ENCODE data around the gene COL25A1.

COL25A1 gene

DNA sequence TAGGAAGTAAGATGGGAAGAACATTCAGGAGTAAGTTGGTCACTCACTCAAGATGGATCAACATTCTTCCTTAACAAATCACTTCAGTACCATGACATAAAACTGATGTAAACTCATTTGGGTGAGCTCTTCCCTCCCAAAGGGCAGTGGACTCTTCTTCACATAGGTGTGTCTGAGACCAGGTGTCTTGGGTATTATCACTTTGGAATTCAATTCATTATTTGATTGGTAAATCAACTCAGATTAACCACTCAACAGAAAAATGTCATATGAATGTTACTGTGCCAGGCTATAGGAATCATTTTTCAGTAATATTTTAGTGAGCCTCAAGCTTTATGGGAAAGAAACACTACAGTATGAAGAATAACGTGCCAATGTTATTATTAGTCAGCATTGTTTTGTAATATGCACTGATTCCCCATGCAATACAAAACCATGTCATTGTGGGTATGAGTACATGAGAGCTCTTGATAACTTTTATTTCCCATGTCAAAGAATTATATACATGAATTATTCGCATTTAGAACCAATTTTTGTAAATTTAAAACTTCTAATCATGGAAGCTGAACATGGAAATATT is 481.0 kb downstream of the COL25A1 start:
- DNase-seq (ENCODE audit: low spot score) = no peak

DNA sequence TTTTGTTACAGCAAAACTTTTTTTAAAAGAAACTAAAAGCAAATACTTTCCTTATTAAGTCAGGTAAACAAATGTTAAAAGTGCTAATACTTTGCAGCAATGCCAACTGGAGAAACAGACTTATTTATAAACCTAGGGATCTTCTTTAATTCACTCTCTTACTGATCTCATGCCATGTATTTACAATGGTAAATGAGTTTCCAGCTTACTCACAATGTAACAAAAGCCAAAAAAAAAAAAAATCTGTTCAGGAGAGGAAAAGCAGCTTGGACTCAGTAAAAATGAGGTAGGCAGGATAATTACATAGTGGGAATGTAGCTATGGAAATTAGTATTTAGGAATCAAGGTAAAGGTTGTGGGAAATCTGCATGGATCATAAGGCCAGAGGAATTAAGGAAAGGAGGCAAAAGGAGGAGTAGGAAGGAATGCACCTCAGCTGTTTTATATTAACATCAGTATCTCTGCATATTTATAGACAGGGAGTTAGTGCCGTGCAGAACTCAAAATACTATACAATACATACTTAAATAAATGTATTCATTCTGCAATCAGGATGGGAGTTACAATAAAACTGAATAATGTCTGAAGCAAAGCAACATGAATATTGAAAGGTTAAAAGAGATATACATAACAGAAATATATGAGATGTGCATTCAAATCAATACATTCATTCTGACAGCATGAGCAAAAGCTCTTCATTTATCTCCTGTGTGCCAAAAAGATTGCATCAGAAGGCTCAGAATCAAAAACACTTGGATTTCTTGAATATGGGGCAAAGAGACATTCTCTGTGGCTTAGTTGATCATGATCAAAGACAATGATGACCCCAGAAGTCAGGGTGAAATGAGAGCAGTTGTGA is 481.7 kb downstream of the COL25A1 start:
- no peak for DNase-seq (ENCODE audit: low spot score)

DNA sequence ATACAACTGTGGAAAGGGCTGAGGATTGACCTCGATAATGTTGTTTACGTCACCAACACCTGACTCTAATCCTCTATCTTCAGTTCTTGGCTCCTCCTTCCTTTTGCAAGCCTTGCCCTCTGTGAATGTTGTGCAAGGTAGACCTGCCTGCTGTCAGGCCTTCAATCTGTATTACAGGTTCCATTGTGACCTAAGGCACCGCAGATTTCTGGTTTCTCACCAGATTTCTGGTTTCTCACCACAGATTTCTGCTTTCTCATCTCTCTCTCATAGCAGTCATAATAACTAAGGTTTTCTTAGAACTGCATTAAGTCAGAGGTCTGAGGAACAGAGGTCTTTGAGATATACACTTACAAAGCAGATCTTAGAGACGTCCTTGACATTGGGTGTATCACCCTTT is 488.1 kb downstream of the COL25A1 start:
- DNase-seq (ENCODE audit: low spot score) = no peak

DNA sequence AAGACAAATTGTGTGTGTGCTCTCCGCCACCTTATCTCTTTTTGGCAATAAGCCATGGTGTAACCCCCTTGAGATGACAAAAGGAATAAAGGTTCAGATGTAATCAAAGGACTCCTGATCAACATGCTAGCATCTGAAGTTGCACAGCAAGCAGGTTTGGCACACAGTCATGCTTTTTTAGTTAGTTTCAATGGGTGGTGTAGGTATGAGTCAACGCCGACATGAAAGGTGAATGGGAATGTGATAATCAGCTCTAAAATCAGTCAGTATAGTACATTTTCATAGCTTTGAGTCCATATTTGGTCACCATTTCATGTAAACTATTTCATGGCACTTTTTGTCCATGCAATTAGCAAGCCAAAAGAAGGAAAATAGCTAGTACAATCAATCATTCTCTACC is 489.2 kb downstream of the COL25A1 start:
- no peak for DNase-seq (ENCODE audit: low spot score)

DNA sequence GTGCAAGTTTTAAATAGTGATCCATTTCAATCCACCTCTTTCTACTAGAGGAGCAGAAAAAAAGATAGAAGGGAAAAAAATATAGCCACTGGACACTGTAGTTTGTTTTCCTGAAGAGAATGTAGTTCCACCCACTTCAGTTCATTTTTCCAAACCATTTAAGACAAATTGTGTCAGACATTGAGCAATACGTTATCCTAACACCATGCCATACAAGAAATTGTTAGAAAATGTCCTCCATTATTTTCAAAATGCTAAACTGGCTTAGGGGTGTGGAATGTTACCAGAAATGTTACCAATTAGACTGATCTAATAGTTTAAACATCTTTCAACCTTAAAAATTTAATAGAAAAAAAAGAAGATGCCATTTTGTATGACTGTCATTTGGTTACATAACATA is 491.0 kb downstream of the COL25A1 start:
- DNase-seq (ENCODE audit: low spot score) = no peak

DNA sequence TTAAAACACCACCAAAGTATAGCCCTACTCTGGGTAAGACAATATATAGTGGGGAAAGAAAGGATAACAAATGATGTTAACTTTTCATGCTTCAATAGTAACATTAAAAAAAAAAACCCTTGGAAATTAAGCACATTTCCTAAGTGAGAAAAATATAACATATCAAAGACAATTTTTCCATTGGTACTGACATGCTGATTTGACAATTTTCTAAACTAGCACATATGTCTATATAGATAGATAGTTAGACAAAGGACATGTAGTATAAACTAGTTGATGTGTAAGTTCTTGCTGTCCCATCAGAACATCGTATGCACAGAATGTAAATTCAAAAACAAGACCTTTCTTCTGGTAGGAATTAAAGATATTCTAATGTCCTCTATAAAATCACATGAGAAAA is 492.4 kb downstream of the COL25A1 start:
- DNase-seq (ENCODE audit: low spot score) = no peak

DNA sequence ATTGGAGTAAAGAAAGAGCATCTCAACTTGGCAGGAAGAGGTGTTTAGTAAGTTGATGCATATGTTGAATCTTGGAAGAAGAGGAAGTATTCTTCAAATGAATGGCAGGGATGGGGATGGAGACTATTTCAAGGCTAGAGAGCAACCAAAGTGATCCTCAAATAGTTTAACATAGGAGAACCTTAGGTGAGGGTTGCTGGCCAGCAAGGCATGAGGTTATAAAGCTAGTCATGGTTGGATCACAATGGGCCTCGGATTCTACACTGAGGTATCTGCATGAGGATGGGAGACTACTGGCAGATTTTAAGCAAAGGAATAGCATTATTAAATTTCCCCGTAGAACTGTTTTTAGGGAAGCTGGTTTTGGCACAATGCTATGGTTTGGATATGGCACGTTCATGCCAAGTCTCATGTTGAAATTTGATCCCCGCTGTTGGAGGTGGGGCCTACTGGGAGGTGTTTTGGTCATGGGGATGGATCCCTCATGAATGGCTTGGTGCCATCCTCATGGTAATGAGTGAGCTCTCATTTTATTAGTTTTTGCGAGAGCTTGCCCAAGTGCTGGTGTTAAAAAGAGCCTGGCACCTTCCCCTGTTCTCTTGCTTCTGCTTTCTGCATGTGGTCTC is 497.7 kb downstream of the COL25A1 start:
- no peak for DNase-seq (ENCODE audit: low spot score)

DNA sequence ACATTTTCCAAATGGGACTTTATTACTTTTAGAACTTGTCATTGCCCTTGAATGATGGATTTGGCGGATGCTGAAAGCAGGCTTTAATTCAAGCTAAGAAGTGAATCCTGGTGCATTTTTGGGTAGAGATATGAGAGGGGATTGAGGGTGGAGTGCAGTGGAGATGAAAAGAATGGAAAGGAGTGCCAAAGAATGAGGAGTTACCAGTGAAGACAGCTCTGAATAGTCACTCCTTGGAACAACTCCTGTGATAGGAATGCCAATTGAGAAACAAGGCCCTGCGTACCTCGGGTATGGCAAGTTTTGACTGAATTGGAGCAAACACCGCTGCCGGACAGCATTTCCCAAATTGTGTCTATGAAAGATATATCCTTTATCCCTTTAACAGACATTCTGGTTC is 503.2 kb downstream of the COL25A1 start:
- no peak for DNase-seq (ENCODE audit: low spot score)

DNA sequence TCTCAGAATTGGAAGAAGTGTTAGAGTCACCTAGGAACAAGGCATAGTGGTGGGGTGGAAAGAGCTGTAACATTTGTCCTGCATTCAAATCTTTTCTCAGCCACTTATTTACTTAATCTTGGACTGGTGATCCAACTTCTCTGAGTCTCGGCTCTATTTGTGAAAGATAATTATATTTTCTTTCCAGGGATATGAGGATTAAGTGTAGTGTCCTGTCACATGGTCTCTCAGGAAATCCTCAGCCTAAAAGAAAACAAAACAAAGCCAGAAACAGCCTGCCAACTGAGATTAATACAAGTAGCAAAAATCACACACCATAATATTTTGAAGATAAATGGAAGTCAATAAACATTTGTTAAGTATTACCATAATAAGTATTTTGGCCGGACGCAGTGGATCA is 506.3 kb downstream of the COL25A1 start:
- DNase-seq (ENCODE audit: low spot score) = no peak

DNA sequence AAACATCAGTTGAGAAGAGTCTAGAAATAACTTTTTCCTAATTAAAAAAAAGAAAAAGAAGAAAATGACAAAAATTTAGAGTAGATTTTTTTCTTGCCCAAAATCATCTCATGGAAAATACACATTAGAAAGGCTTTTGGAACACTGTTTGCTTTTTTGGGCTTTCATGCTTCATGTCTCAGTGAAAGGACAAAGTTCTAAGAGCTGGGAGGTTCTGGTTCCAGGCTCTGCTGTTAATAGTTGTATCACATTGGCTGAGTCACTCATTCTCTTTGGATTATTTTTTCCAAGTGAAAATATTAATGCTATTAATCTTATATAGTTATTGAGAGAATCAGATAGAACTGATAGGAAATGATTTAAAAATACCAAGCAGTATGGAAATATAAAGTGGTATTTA is 506.7 kb downstream of the COL25A1 start:
- DNase-seq (ENCODE audit: low spot score) = no peak

DNA sequence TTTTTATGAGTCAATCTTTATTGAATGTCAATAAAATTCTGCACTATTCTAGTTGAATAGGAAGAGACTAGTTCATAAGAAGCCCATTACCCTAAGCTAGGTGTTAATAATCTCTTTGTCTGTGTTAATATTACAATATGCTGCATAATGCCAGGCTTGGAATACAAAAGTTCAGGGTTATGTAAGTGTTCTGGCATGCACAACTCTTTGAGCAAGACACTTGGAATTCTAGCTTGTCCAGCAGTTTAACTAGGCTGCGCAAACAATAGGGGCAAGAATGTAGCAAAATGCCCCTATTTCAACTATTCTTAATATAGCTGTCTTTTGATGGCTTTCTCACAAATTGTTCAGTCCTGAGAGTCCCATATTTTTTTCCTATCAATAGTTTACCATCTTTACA is 508.3 kb downstream of the COL25A1 start:
- no peak for DNase-seq (ENCODE audit: low spot score)

DNA sequence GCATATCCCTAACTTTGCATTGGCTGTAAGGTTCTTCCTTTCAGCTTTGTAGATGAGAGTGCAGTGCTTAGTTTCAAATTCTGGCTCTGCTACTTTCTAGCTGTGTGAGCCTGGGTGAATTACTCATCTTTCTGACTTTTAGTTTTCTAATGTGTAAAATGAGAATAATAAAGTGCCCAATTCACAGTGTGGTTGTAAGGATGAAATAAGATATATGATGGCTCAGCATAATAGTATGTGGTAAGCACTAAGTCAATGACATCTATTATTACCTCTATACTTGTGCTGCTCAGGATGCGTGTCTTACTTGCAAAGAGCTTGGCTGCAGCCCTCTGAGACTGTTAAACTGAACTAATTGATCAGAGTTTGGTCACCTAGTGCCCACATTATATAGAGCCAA is 509.0 kb downstream of the COL25A1 start:
- DNase-seq (ENCODE audit: low spot score) = no peak

DNA sequence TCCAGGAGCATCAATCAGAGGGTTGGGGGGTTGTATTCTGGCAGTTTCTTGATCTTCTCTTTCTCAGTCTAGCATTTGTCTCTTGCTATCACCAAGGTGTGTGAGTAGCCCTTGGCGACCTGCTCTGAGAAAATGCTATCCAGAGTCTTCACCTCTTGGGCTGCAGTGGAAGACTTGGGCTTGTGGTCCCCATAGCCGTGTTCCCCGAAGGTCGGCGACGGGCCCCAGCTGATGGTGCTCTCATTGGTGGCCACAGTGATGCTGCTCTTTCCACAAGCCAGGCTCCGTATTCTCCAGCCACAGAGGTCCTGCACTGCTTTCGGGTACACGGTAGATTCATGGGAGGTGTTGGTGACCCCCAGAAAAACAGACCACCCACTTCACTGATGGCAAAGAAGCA is 513.7 kb downstream of the COL25A1 start:
- no peak for DNase-seq (ENCODE audit: low spot score)

DNA sequence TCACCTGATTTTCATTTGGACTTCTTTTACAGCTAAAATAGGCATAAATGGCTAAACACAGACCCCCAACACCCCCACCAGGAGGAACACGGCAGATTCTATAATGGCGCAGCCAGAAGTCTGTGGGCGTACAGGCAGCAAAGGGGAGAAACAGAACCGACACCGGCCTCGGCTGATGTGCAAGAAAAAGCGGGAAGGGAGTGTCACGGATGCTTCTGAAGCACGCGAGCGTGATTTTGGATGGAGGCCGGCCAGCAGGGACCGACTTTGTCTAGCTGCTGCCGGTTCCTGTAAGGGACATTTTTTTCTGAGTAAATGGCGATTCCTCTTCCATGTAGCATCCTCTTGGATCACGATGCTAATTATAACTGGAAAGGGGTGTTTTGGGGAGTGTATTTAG is 514.7 kb downstream of the COL25A1 start:
- no peak for DNase-seq (ENCODE audit: low spot score)

DNA sequence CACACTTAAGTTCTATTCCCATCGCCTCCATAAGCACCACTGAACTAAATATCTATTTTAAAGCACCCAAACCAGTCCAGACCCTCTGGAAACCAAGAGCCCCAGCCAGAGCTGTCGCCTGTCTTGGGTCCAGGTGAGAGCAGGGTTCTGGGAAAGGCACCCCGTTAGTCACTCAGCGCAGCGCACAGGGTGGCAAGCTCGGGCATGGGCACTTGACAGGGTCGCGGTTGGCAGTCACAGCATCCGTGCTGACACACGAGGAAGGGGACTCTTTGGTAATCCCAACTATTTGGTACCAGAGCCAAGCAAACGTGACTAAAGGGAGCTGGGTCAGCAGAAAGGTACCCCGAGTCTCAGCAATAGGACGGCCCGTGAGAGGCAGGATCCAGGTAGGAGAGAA is 515.4 kb downstream of the COL25A1 start:
- no peak for DNase-seq (ENCODE audit: low spot score)

DNA sequence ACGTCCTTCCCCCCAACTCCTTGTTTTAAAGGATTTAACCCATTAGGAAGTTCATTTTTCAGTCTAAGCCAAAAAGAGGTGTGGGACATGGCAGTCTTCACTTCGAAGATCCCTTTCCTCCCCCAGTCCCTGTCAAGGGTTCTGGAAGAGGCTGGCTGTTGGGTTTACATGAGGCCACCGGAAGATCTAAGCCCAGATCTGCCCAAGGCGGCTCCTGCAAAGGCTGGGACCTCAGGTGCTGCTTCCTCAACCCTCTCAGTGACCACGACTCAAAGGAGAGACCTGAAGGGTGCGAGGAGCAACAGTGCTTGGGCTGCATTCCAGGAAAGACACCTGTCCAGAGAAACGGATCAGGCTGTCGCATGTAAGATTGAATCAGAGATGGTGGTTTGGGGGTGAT is 516.1 kb downstream of the COL25A1 start:
- DNase-seq (ENCODE audit: low spot score) = no peak

DNA sequence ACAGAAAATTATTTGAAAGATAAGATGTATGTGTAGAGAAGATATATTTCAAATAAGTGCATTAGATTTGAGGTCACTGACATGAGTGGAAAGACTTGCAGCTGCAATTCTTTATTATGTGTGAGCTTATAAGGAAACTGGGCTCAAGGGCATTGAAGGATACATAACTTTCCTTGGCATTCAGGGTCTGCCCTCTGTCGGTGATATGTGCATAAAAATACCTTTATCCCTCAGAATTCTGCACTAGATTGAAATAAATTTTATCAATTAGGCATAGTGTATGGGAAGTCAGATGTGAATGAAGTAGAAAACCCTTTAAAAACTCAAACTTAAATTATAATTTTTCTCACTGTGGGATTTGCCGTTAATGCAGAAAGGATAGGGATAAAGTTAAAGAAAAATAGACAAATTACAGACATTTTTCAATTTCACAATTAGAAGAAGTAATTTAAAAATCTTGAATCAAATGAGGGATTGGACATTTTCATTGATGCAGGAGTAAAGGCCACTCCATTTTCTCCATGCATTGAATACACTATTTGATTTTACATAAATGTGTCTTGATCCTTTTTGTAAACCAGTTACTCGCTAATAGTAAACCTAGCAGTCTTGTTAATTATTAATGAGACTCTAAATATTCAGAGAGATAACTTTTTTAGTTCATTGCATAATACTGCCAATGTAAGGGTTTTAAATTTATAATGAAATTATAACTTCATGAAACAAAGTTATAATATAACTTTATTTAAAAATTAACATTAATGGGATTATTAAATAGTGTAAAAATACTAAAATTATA is 518.6 kb downstream of the COL25A1 start:
- no peak for DNase-seq (ENCODE audit: low spot score)

DNA sequence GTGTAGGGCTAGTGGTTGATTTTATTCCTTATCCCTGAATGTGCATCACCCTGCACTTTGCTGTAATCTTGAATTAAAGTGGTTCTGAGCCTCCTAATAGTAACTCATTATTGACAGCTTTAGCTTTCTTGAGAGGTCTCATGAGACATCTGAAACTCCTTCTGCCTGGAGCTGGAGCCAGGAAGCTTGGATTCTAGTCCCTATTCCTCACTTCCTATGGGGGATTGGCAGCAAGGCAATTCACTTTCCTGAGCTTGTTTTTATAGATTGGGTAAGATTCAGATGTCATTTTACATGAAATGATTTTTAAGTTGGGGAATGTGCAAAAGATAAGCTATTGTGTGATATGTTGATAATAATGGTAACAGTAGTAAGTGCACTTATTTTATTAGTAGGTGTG is 522.5 kb downstream of the COL25A1 start:
- DNase-seq (ENCODE audit: low spot score) = no peak

DNA sequence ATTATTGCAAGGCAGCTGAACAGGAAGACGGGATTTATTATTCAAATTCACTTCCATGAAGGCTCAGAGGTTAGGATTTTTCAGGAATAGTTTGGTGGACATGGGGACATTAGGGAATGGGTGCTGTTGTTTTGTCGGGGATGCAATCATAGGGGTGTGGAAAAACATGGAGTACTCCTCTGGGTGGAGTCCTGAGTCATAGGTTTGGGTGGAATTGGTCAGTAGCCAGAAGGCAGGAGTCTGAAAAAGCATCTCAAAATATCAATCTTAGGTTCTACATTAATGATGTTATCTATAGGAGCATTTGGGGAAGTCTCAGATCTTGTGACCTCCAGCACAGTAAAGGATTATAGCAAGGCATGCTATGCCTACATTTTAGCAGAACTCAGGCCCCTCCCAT is 525.1 kb downstream of the COL25A1 start:
- DNase-seq (ENCODE audit: low spot score) = no peak

DNA sequence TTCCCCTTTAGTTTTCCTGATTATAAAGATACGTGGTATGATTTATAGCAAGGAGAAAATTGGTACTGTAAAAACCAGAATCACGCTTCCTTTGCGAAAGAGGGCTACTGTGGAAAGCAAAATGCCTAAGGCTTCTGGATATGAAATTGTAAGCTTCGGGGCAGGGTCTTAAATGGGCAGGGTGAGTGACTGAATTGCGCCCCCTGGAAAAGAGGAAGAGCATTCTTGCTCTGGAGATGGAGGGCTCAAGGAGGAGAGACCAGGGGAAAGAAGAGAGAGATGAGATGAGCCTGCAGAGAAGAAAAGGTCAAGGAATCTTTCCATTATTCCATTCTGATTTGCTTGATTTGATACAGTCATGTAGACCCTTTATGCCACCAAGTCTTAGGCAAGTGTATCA is 526.5 kb downstream of the COL25A1 start:
- DNase-seq (ENCODE audit: low spot score) = no peak

DNA sequence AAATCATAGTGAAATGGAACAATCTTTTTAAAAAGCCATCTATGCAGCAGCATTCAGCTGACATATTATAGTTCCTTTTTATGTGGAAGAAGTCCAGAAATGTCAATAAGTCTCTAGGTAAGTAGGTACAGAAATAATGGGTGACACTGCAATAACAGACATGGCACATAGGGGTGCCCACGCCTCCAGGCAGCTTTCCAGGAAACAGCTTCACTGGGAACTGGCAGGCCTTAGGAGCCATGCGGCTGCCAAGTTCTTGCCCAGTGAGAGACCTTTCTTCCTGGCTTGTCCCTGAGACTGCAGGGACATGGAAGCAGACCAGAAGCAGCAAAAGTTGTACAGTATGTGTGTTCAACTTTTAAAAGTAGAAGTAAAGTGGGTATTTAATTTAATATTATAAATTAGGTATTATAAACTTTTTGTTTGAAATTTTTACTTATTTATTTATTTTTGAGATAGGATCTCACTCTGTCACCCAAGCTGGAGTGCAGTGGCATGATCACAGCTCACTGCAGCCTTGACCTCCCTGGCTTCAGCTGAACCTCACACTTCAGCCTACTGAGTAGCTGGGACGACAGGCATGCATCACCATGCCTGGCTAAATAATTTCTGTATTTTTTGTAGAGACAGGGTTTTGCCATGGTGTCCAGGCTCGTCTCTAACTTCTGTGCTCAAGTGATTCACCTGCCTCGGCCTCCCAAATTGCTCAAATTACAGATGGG is 527.5 kb downstream of the COL25A1 start:
- DNase-seq (ENCODE audit: low spot score) = no peak

DNA sequence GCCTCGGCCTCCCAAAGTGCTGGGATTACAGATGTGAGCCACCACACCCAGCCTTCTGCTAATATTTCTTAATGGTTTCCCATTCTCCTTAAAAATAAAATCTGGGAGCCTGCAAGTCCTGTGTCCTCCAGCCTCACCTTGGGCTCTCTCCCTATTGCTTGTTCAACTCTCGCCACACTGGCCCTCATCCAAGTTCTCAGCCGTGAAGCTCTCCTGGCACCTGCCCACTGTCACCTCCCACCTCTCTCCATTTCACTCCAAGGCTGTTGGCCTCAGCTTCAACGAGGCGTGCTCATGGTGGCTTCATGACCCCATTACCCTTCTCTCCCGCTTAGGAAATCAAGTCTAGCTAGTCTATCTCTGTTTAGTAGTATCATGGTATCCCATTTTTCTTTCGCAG is 530.1 kb downstream of the COL25A1 start:
- DNase-seq (ENCODE audit: low spot score) = no peak

Data from SK-N-DZ (cell line).